Stimulated activated effector memory CD8-positive, alpha-beta T cell treated with anti-CD3 and anti-CD28 coated beads, Interleukin-12 subunit alpha, Interleukin-12 subunit beta, amount 100 ng/mL, for 72 hours (primary cell): Measurements from ENCODE around the gene BPIFB6.
A peak's percentile ranks its signal among the peaks of the same experiment; 100 is the strongest.

Source experiments
- ATAC-seq: fragments of 150-1000 bp; cut with Tn5 transposase; 2 replicates; pipeline ENCODE4 v1.10.0; 2021
- DNase-seq, 2 donors: peaks; one replicate each; pipeline ENCODE4 v3.0.0; 2021 to 2022; ENCODE audit warnings: low spot score in 2 of 2
- H3K27ac Mint-ChIP-seq: one replicate; pipeline ENCODE4 v1.8.0; 2022; ENCODE audit warnings: mild to moderate bottlenecking, mixed read lengths
- H3K36me3 Mint-ChIP-seq: one replicate; pipeline ENCODE4 v1.8.0; 2022; ENCODE audit warnings: mild to moderate bottlenecking, mixed read lengths
- H3K4me1 Mint-ChIP-seq: one replicate; pipeline ENCODE4 v1.8.0; 2022; ENCODE audit warnings: mixed read lengths
- H3K4me3 Mint-ChIP-seq: one replicate; pipeline ENCODE4 v1.8.0; 2022; ENCODE audit warnings: mild to moderate bottlenecking, mixed read lengths
- H3K9me3 Mint-ChIP-seq: one replicate; pipeline ENCODE4 v1.8.0; 2022; ENCODE audit warnings: mixed read lengths

Gene BPIFB6

GRCh38 chr20:33009214-33010132, 22.0 kb upstream of the BPIFB6 start:
- ATAC-seq = no peak
- no peak overlapping the region for H3K4me3 Mint-ChIP-seq
- H3K27ac Mint-ChIP-seq = no peak overlapping the region
- H3K4me1 Mint-ChIP-seq = peaks cover 5% of the 10 kb centered on the region
- no peaks in the 10 kb centered on the region for H3K36me3 Mint-ChIP-seq
- H3K9me3 Mint-ChIP-seq = peaks cover 4% of the 10 kb centered on the region
- no peak for DNase-seq

GRCh38 chr20:33010133-33010504, 21.3 kb upstream of the BPIFB6 start:
- DNase-seq (no peak), ATAC-seq (no peak)
- Mint-ChIP-seq H3K27ac (no peak overlapping the region), H3K36me3 (no peaks in the 10 kb centered on the region), H3K9me3 (peaks cover 3% of the 10 kb centered on the region), H3K4me1 (peaks cover 3% of the 10 kb centered on the region), H3K4me3 (no peak overlapping the region)

GRCh38 chr20:33010674-33011449, 20.6 kb upstream of the BPIFB6 start:
- Mint-ChIP-seq H3K4me1 (no peaks in the 10 kb centered on the region), H3K4me3 (no peak overlapping the region), H3K9me3 (no peaks in the 10 kb centered on the region), H3K36me3 (no peaks in the 10 kb centered on the region), H3K27ac (no peak overlapping the region)
- ATAC-seq = no peak
- no peak for DNase-seq

- H3K27ac Mint-ChIP-seq = no peak overlapping the region
- H3K4me1 Mint-ChIP-seq = peaks cover 8% of the 10 kb centered on the region
- no peak overlapping the region for H3K4me3 Mint-ChIP-seq
- DNase-seq (no peak), ATAC-seq (no peak)
- H3K36me3 Mint-ChIP-seq = no peaks in the 10 kb centered on the region
- no peaks in the 10 kb centered on the region for H3K9me3 Mint-ChIP-seq
These were observed 18.9 kb upstream of the BPIFB6 start for GRCh38 chr20:33012327-33013189.

GRCh38 chr20:33013701-33014326, 17.6 kb upstream of the BPIFB6 start:
- DNase-seq (no peak), ATAC-seq (no peak)
- Mint-ChIP-seq H3K9me3 (no peaks in the 10 kb centered on the region), H3K27ac (no peak overlapping the region), H3K36me3 (no peaks in the 10 kb centered on the region), H3K4me3 (no peak overlapping the region), H3K4me1 (peaks cover 8% of the 10 kb centered on the region)

- H3K4me1 Mint-ChIP-seq = peaks cover 8% of the 10 kb centered on the region
- H3K4me3 Mint-ChIP-seq = no peak overlapping the region
- no peaks in the 10 kb centered on the region for H3K36me3 Mint-ChIP-seq
- DNase-seq (no peak), ATAC-seq (no peak)
- no peak overlapping the region for H3K27ac Mint-ChIP-seq
- H3K9me3 Mint-ChIP-seq = no peaks in the 10 kb centered on the region
These were observed 16.9 kb upstream of the BPIFB6 start for GRCh38 chr20:33014336-33015113.

GRCh38 chr20:33015114-33015484, 16.3 kb upstream of the BPIFB6 start:
- DNase-seq (no peak), ATAC-seq (no peak)
- H3K9me3 Mint-ChIP-seq = no peaks in the 10 kb centered on the region
- no peaks in the 10 kb centered on the region for H3K36me3 Mint-ChIP-seq
- H3K27ac Mint-ChIP-seq = no peak overlapping the region
- H3K4me1 Mint-ChIP-seq = peaks cover 8% of the 10 kb centered on the region
- no peak overlapping the region for H3K4me3 Mint-ChIP-seq

GRCh38 chr20:33015700-33016580, 15.5 kb upstream of the BPIFB6 start:
- Mint-ChIP-seq H3K9me3 (no peaks in the 10 kb centered on the region), H3K4me1 (peaks cover 8% of the 10 kb centered on the region), H3K4me3 (no peak overlapping the region), H3K27ac (no peak overlapping the region), H3K36me3 (no peaks in the 10 kb centered on the region)
- ATAC-seq = no peak
- no peak for DNase-seq

GRCh38 chr20:33016581-33017109, 14.8 kb upstream of the BPIFB6 start:
- Mint-ChIP-seq H3K36me3 (no peaks in the 10 kb centered on the region), H3K4me3 (no peak overlapping the region), H3K9me3 (no peaks in the 10 kb centered on the region), H3K27ac (no peak overlapping the region), H3K4me1 (peaks cover 8% of the 10 kb centered on the region)
- ATAC-seq (no peak), DNase-seq (no peak)

- peaks cover 8% of the 10 kb centered on the region for H3K4me1 Mint-ChIP-seq
- peak overlapping the region; percentile 67 for H3K27ac Mint-ChIP-seq
- H3K9me3 Mint-ChIP-seq = no peaks in the 10 kb centered on the region
- DNase-seq = no peak
- H3K4me3 Mint-ChIP-seq = no peak overlapping the region
- no peak for ATAC-seq
- no peaks in the 10 kb centered on the region for H3K36me3 Mint-ChIP-seq
These were observed 13.9 kb upstream of the BPIFB6 start for GRCh38 chr20:33017542-33017941.

- H3K27ac Mint-ChIP-seq = peak overlapping the region; percentile 67
- no peak overlapping the region for H3K4me3 Mint-ChIP-seq
- peaks cover 8% of the 10 kb centered on the region for H3K4me1 Mint-ChIP-seq
These were observed 13.1 kb upstream of the BPIFB6 start for GRCh38 chr20:33018169-33018931.

GRCh38 chr20:33019465-33020277, 11.8 kb upstream of the BPIFB6 start:
- H3K4me1 Mint-ChIP-seq = peaks cover 8% of the 10 kb centered on the region
- DNase-seq (no peak), ATAC-seq (no peak)
- H3K36me3 Mint-ChIP-seq = no peaks in the 10 kb centered on the region
- H3K9me3 Mint-ChIP-seq = no peaks in the 10 kb centered on the region
- no peak overlapping the region for H3K4me3 Mint-ChIP-seq
- no peak overlapping the region for H3K27ac Mint-ChIP-seq

More at GRCh38 chr20:33018169-33018931, 13.1 kb upstream of the BPIFB6 start:
- ATAC-seq = no peak
- H3K9me3 Mint-ChIP-seq = no peaks in the 10 kb centered on the region
- no peak for DNase-seq
- H3K36me3 Mint-ChIP-seq = no peaks in the 10 kb centered on the region
